H1 (cell line): ENCODE measurements around the gene LDLRAD3. TPM values are rescaled to one million over a fixed set of nuclear protein-coding genes. Genes with fewer than 3 reads are reported as not detected.

Experiments
- CTCF ChIA-PET: fragments of 300-600 bp; sonication (Branson Sonifier 250); formaldehyde crosslinking; loops from one replicate; lab custom pipeline; 2021; ENCODE audit not compliant: partially characterized antibody; lab: Charles Lee
- POLR2A ChIA-PET: fragments of 300-600 bp; sonication (Branson Sonifier 250); formaldehyde crosslinking; loops from one replicate; lab custom pipeline; 2021; ENCODE audit warnings: inconsistent platforms; ENCODE audit not compliant: partially characterized antibody; lab: Charles Lee
- DNase-seq, 2 experiments: peaks; one replicate each; pipeline versions ENCODE4 v3.0.0 to v3.0.0-alpha.2; 2010 to 2022; ENCODE audit warnings: low spot score in 2 of 2, low read depth in 1 of 2, mixed read lengths in 1 of 2
- FAIRE-seq: peaks from 2 replicates; lab custom pipeline; 2011; peaks lifted over from hg19 to GRCh38; lab: Jason Lieb, UNC
- H2AFZ ChIP-seq: 2 replicates; pipeline ENCODE4 v1.8.1; 2012; ENCODE audit warnings: low read length, inconsistent platforms
- H2AK5ac ChIP-seq: 2 replicates; pipeline ENCODE4 v1.6.1; 2013; ENCODE audit warnings: low read depth, low read length
- H2BK120ac ChIP-seq: replicated peaks from 2 replicates; pipeline ENCODE3; 2013; ENCODE audit warnings: low read depth, low read length, inconsistent platforms
- H2BK12ac ChIP-seq: 2 replicates; pipeline ENCODE4 v1.6.1; 2013; ENCODE audit warnings: low read depth, low read length
- H2BK15ac ChIP-seq: 2 replicates; pipeline ENCODE4 v1.6.1; 2013; ENCODE audit warnings: low read length
- H2BK20ac ChIP-seq: 2 replicates; pipeline ENCODE4 v1.6.1; 2013; ENCODE audit warnings: low read length
- H2BK5ac ChIP-seq: 2 replicates; pipeline ENCODE4 v1.6.1; 2013; ENCODE audit warnings: low read depth, low read length
- H3K14ac ChIP-seq: 2 replicates; pipeline ENCODE4 v1.6.1; 2013; ENCODE audit warnings: inconsistent platforms; ENCODE audit not compliant: insufficient read length
- H3K18ac ChIP-seq: 2 replicates; pipeline ENCODE4 v1.6.1; 2013; ENCODE audit warnings: low read length; ENCODE audit errors: extremely low read depth
- H3K23ac ChIP-seq: 2 replicates; pipeline ENCODE4 v1.6.1; 2013; ENCODE audit warnings: inconsistent platforms; ENCODE audit not compliant: insufficient read length
- H3K23me2 ChIP-seq: 2 replicates; pipeline ENCODE4 v1.6.1; 2013; ENCODE audit warnings: low read depth, low read length
- H3K27ac ChIP-seq: 2 replicates; pipeline ENCODE4 v1.6.1; 2011; ENCODE audit warnings: low read depth, low read length, inconsistent platforms
- H3K27me3 ChIP-seq, 4 experiments: replicated peaks in 1 of 4; 1 replicate in 1 of 4; 2 replicates in 3 of 4; pipeline versions ENCODE4 v1.6.1 to v1.8.1; 2011 to 2013; ENCODE audit warnings: low read length in 3 of 4, mild to moderate bottlenecking in 3 of 4, inconsistent platforms in 2 of 4, mixed read lengths in 2 of 4, moderate library complexity in 1 of 4; ENCODE audit not compliant: control insufficient read depth in 3 of 4, insufficient read depth in 3 of 4; ENCODE audit errors: extremely low read depth in 1 of 4
- H3K36me3 ChIP-seq, 4 experiments: 2 replicates each; pipeline versions ENCODE4 v1.6.1 to v1.8.1; 2011 to 2013; ENCODE audit warnings: mild to moderate bottlenecking in 4 of 4, low read length in 3 of 4, moderate library complexity in 2 of 4, control low read depth in 1 of 4, inconsistent platforms in 1 of 4; ENCODE audit not compliant: insufficient read depth in 4 of 4, control insufficient read depth in 2 of 4
- H3K4ac ChIP-seq: replicated peaks from 2 replicates; pipeline ENCODE3; 2013; ENCODE audit warnings: low read length, low read depth, mixed read lengths, inconsistent platforms; ENCODE audit not compliant: insufficient read length
- H3K4me1 ChIP-seq, 4 experiments: replicated peaks in 1 of 4; 1 replicate in 1 of 4; 2 replicates in 3 of 4; pipeline versions ENCODE4 v1.6.1 to v1.8.1; 2011 to 2013; ENCODE audit warnings: low read length in 3 of 4, inconsistent platforms in 2 of 4, mixed read lengths in 1 of 4; ENCODE audit not compliant: insufficient read depth in 4 of 4, control insufficient read depth in 3 of 4
- H3K4me2 ChIP-seq, 2 experiments: 2 replicates each; pipeline versions ENCODE4 v1.6.1 to v1.8.1; 2011 to 2013; ENCODE audit warnings: low read depth in 2 of 2, low read length in 2 of 2, control low read depth in 1 of 2, inconsistent platforms in 1 of 2, mild to moderate bottlenecking in 1 of 2; ENCODE audit not compliant: insufficient read depth in 1 of 2
- H3K4me3 ChIP-seq, 4 experiments: fragments of 200-600, 300-600 bp in 1 of 4; sonication (generic), shearing (Covaris generic), sonication (Bioruptor Twin) in 1 of 4; 2 replicates each; pipeline versions ENCODE4 v1.5.1 to v1.8.1; 2011 to 2016; ENCODE audit warnings: low read length in 4 of 4, low read depth in 3 of 4, control low read depth in 2 of 4, inconsistent platforms in 2 of 4, mild to moderate bottlenecking in 2 of 4, mixed read lengths in 1 of 4, moderate library complexity in 1 of 4; ENCODE audit not compliant: insufficient read depth in 2 of 4; ENCODE audit errors: extremely low read depth in 1 of 4
- H3K56ac ChIP-seq: replicated peaks from 2 replicates; pipeline ENCODE3; 2013; ENCODE audit warnings: low read depth, mild to moderate bottlenecking, mixed read lengths, low read length, inconsistent platforms; ENCODE audit not compliant: insufficient read length
- H3K79me1 ChIP-seq: 2 replicates; pipeline ENCODE4 v1.6.1; 2013; ENCODE audit warnings: low read depth, low read length, control low read depth
- H3K79me2 ChIP-seq, 2 experiments: 2 replicates each; pipeline versions ENCODE4 v1.6.1 to v1.8.1; 2012 to 2013; ENCODE audit warnings: low read length in 2 of 2, mild to moderate bottlenecking in 2 of 2, inconsistent platforms in 1 of 2; ENCODE audit not compliant: insufficient read depth in 2 of 2, control insufficient read depth in 1 of 2
- H3K9ac ChIP-seq, 4 experiments: replicated peaks in 1 of 4; 1 replicate in 1 of 4; 2 replicates in 3 of 4; pipeline versions ENCODE4 v1.6.1 to v1.8.1; 2011 to 2013; ENCODE audit warnings: low read depth in 3 of 4, low read length in 3 of 4, control low read depth in 2 of 4, mild to moderate bottlenecking in 2 of 4, moderate library complexity in 2 of 4, inconsistent platforms in 1 of 4; ENCODE audit errors: extremely low read depth in 1 of 4
- H3K9me3 ChIP-seq, 2 experiments: 2 replicates each; pipeline versions ENCODE4 v1.6.1 to v1.8.1; 2012 to 2013; ENCODE audit warnings: mild to moderate bottlenecking in 2 of 2, moderate library complexity in 2 of 2, control low read depth in 1 of 2, inconsistent platforms in 1 of 2, low read depth in 1 of 2, low read length in 1 of 2, mixed read lengths in 1 of 2; ENCODE audit not compliant: insufficient read depth in 2 of 2
- H4K20me1 ChIP-seq, 2 experiments: replicated peaks in 1 of 2; 2 replicates each; pipeline versions ENCODE3 to v1.8.1; 2011 to 2013; ENCODE audit warnings: inconsistent platforms in 2 of 2, low read length in 2 of 2, mild to moderate bottlenecking in 1 of 2; ENCODE audit not compliant: insufficient read depth in 2 of 2, control insufficient read depth in 1 of 2
- H4K5ac ChIP-seq: 2 replicates; pipeline ENCODE4 v1.6.1; 2013; ENCODE audit warnings: low read length, low read depth, mixed read lengths, inconsistent platforms; ENCODE audit not compliant: insufficient read length
- H4K8ac ChIP-seq: 2 replicates; pipeline ENCODE4 v1.8.0; 2013; ENCODE audit warnings: mild to moderate bottlenecking, moderate library complexity, low read length, inconsistent platforms; ENCODE audit not compliant: insufficient read depth; ENCODE audit errors: extremely low read depth
- H4K91ac ChIP-seq: replicated peaks from 2 replicates; pipeline ENCODE3; 2013; ENCODE audit warnings: low read length, mixed read lengths, inconsistent platforms; ENCODE audit not compliant: insufficient read length
- CBX5 ChIP-seq: fragments of 300-800, 300-1000 bp; sonication (generic); IDR thresholded peaks from 2 replicates; pipeline ENCODE4 v1.7.1; 2016; ENCODE audit warnings: antibody characterized with exemption, low read length, low read depth
- EGR1 ChIP-seq: IDR thresholded peaks from 2 replicates; pipeline ENCODE4 v1.6.1; 2011; ENCODE audit warnings: low read depth, low read length, borderline replicate concordance
- WGBS, 2 experiments: shearing (Covaris generic) in 1 of 2; methylation state at CpG; one replicate each; pipeline versions ENCODE4 v1.1.6 to v1.1.7; 2013 to 2015; ENCODE audit warnings: low lambda C conversion rate in 2 of 2, mixed read lengths in 2 of 2, inconsistent platforms in 1 of 2, low coverage in 1 of 2, missing lambda C conversion rate in 1 of 2; ENCODE audit not compliant: insufficient replicate concordance in 2 of 2, insufficient coverage in 1 of 2, insufficient read length in 1 of 2; ENCODE audit errors: extremely low coverage in 1 of 2, missing lambda C conversion rate in 1 of 2; 5-methylcytosine and 5-hydroxymethylcytosine counted together
- polyA plus RNA-seq, 7 experiments: library from polyadenylated mRNA; depleted of rRNA in 3 of 7; stranded (reverse) in 5 of 7; unstranded in 2 of 7; fragments of >200 nt in 5 of 7; fragments of 200-250 nt in 2 of 7; gene quantifications; 1 replicate in 5 of 7; 2 replicates in 1 of 7; 4 replicates in 1 of 7; pipeline versions ENCODE4 v1.2.1 to v1.2.3, GENCODE V29; 2011 to 2013; ENCODE audit warnings: missing spikeins in 2 of 7, mixed read lengths in 2 of 7
- total RNA-seq: library from RNA; stranded (reverse); fragmentation: NEBNext Ultra II Directional; extraction: Animal tissue kit (Norgen Biotek cat#: 25700); gene quantifications from 2 replicates; pipeline ENCODE4 v1.2.1, GENCODE V29; 2021

The LDLRAD3 gene
- total and polyA plus RNA-seq, 2 of the 8 experiments (the other 6 are each of a cell fraction or from before 2014, with no cell fraction given): 18.6 to 22.8 TPM

- Histone ChIP-seq H3K4me2 (no peak overlapping the region), H3K9ac (no peak overlapping the region), H3K27me3 (peaks cover 0 to 2% (median 0%) of the 10 kb centered on the region in 4 experiments; a peak in 1 of 7 replicates)
- CTCF ChIA-PET: interaction anchor here (1.1 to 1.6 kb wide), 4 partner anchors 28 to 603 kb away, joined by 3 to 4 read pairs (median 3); no protein-coding TSS in a partner anchor
- TF ChIP-seq CBX5 (no peak), EGR1 (no peak)
- TF ChIP-seq, all 59 proteins: peak for 0
- H2BK5ac ChIP-seq: no peak overlapping the region
- H3K79me1 ChIP-seq: no peaks in the 10 kb centered on the region
- H3K9me3 ChIP-seq: 0 out of 4 replicates have a peak, but pooled peaks cover 0 to 3% of the 10 kb centered on the region in 2 experiments
- no peak overlapping the region for H3K27ac ChIP-seq
- no peak overlapping the region for H3K4me3 ChIP-seq
- no peak overlapping the region for H4K5ac ChIP-seq
- no peak overlapping the region for H3K18ac ChIP-seq
- H2AFZ ChIP-seq: no peak overlapping the region
- no peak overlapping the region for H2BK12ac ChIP-seq
- no peak overlapping the region for H2BK120ac ChIP-seq
- H3K79me2 ChIP-seq: no peaks in the 10 kb centered on the region
- H3K4me1 ChIP-seq: peaks cover 0 to 6% (median 3%) of the 10 kb centered on the region in 4 experiments; a peak in 4 of 7 replicates
- H2AK5ac ChIP-seq: no peak overlapping the region
- H3K14ac ChIP-seq: no peak overlapping the region
- no peak overlapping the region for H2BK20ac ChIP-seq
- WGBS, 2 experiments: 88% methylated on average over 3 of the region's 3 CpGs; no CpG with 5 or more reads in 1 of the 2 experiments
- no peak for DNase-seq
- H3K23ac ChIP-seq: no peak overlapping the region
- POLR2A ChIA-PET: no interaction called here
- no peak overlapping the region for H4K8ac ChIP-seq
- no peak for FAIRE-seq
- no peak overlapping the region for H3K56ac ChIP-seq
- no peak overlapping the region for H3K4ac ChIP-seq
- H4K91ac ChIP-seq: no peak overlapping the region
- H2BK15ac ChIP-seq: no peak overlapping the region
- H3K36me3 ChIP-seq: no peaks in the 10 kb centered on the region
- no peaks in the 10 kb centered on the region for H3K23me2 ChIP-seq
- H4K20me1 ChIP-seq: no peaks in the 10 kb centered on the region
Measured at GRCh38 chr11:36214480-36214879, 270.6 kb downstream of the LDLRAD3 start.
